ENCODE measurements around the gene MRPL45. TPM values are rescaled to one million over a fixed set of nuclear protein-coding genes. Genes with fewer than 3 reads are reported as not detected.

Gene MRPL45
- total and polyA plus RNA-seq, 10 of the 15 experiments (the other 5 are each of a cell fraction or from before 2014, with no cell fraction given): 37.5 to 128 (median 59.6) TPM

- RAD21 ChIA-PET (ENCODE audit: unreplicated experiment): interaction anchor here (1.0 to 1.8 kb wide), 3 partner anchors 24 to 161 kb away, joined by 3 to 6 read pairs (median 3); no protein-coding TSS in a partner anchor
Observed at GRCh38 chr17:38324772-38325171, 27.8 kb downstream of the MRPL45 start.

More at GRCh38 chr17:38324772-38325171, 27.8 kb downstream of the MRPL45 start:
- Histone ChIP-seq H3K4me3 (no peak overlapping the region), H3K79me2 (ENCODE audit: control insufficient read depth, insufficient read depth, low read length) (no peaks in the 10 kb centered on the region), H3K36me3 (ENCODE audit: control insufficient read depth in 2 of 2, insufficient read depth in 2 of 2, low read length in 1 of 2) (peaks cover 3 to 11% of the 10 kb centered on the region in 2 experiments), H3K9me3 (replicated peaks; ENCODE audit: control insufficient read depth, insufficient read depth, low read length) (no peaks in the 10 kb centered on the region; the same call in 2 of the 3 replicates), H3K27me3 (replicated peaks in 1 of 2; ENCODE audit: control insufficient read depth in 2 of 2, insufficient read depth in 2 of 2, low read length in 1 of 2) (no peaks in the 10 kb centered on the region), H3K4me1 (ENCODE audit: control insufficient read depth, insufficient read depth, low read length) (no peaks in the 10 kb centered on the region; the same call in 1 of the 2 replicates), H3K4me2 (ENCODE audit: control insufficient read depth, insufficient read depth) (no peak overlapping the region), H2AFZ (ENCODE audit: control insufficient read depth, low read depth, low read length) (no peak overlapping the region), H3K27ac (ENCODE audit: control insufficient read depth, insufficient read depth) (no peak overlapping the region), H3K9ac (ENCODE audit: control insufficient read depth, insufficient read depth, low read length) (no peak overlapping the region), H4K20me1 (ENCODE audit: control insufficient read depth, insufficient read depth) (no peaks in the 10 kb centered on the region)
- 42% methylated on average over 2 of the region's 2 CpGs for WGBS (ENCODE audit: insufficient coverage, insufficient replicate concordance, low lambda C conversion rate, missing lambda C conversion rate)
- BruUV-seq (replicated peaks): no TSS peak
- POLR2A ChIA-PET: interaction anchor here (1.0 to 1.8 kb wide), 2 partner anchors 25 to 30 kb away, joined by 5 to 6 read pairs; no protein-coding TSS in a partner anchor
- FAIRE-seq (no peak), ATAC-seq (no peak), DNase-seq (ENCODE audit: low read depth, low spot score) (no peak)
- in situ Hi-C loops (cut with MboI): no loop called here
- TF ChIP-seq, protein P1, sequence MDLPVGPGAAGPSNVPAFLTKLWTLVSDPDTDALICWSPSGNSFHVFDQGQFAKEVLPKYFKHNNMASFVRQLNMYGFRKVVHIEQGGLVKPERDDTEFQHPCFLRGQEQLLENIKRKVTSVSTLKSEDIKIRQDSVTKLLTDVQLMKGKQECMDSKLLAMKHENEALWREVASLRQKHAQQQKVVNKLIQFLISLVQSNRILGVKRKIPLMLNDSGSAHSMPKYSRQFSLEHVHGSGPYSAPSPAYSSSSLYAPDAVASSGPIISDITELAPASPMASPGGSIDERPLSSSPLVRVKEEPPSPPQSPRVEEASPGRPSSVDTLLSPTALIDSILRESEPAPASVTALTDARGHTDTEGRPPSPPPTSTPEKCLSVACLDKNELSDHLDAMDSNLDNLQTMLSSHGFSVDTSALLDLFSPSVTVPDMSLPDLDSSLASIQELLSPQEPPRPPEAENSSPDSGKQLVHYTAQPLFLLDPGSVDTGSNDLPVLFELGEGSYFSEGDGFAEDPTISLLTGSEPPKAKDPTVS (IDR thresholded peaks at IDR 0.05; ENCODE audit: low read depth, low read length): no peak
- no peak for TF ChIP-seq ZNF384 (IDR thresholded peaks at IDR 0.05; ENCODE audit: borderline replicate concordance, low read depth, low read length)
- TF ChIP-seq RELA (IDR thresholded peaks at IDR 0.05; ENCODE audit: borderline replicate concordance, partially characterized antibody): no peak
- TF ChIP-seq POLR2A (IDR thresholded peaks at IDR 0.05; ENCODE audit: low read depth, low read length): no peak
- no peak for TF ChIP-seq WRNIP1 (IDR thresholded peaks at IDR 0.05; ENCODE audit: borderline replicate concordance, low read depth, low read length)
- no peak for TF ChIP-seq CREB1 (IDR thresholded peaks at IDR 0.05; ENCODE audit: low read depth)
- TF ChIP-seq PAX5 (IDR thresholded peaks at IDR 0.05; ENCODE audit: borderline replicate concordance, low read depth, low read length): no peak
- no peak for TF ChIP-seq POLR2AphosphoS5 (IDR thresholded peaks at IDR 0.05; ENCODE audit: low read length)
- TF ChIP-seq BRCA1 (IDR thresholded peaks at IDR 0.05; ENCODE audit: low read depth, low read length): no peak
- no peak for TF ChIP-seq RB1 (IDR thresholded peaks at IDR 0.05; ENCODE audit: borderline replicate concordance)
- TF ChIP-seq CBFB (IDR thresholded peaks at IDR 0.05; ENCODE audit: low read depth): no peak
- TF ChIP-seq TBL1XR1 (IDR thresholded peaks at IDR 0.05; ENCODE audit: low read depth, low read length): no peak
- TF ChIP-seq CUX1 (IDR thresholded peaks at IDR 0.05; ENCODE audit: insufficient replicate concordance, low read depth, low read length): no peak
- TF ChIP-seq NR2C1 (IDR thresholded peaks at IDR 0.05): no peak
- TF ChIP-seq ZSCAN29 (IDR thresholded peaks at IDR 0.05): no peak
- TF ChIP-seq STAT3 (IDR thresholded peaks at IDR 0.05; ENCODE audit: low read depth, low read length): no peak
- CTCF ChIA-PET: interaction anchor here (1.0 to 4.5 kb wide), 6 partner anchors 8 to 90 kb away, joined by 3 to 36 read pairs (median 6); no protein-coding TSS in a partner anchor
- intact Hi-C loops (cut with micrococcal nuclease; ENCODE audit: unreplicated experiment): no loop called here
- SMC1A ChIA-PET (ENCODE audit: uncharacterized antibody, unreplicated experiment): interaction anchor here (0.6 to 1.6 kb wide), 3 partner anchors 69 to 799 kb away, joined by 3 read pairs; no protein-coding TSS in a partner anchor

All from GM12878 (cell line).